Neural cell (in vitro differentiated cells): ENCODE results near the gene IKZF2. TPM values are rescaled to one million over a fixed set of nuclear protein-coding genes. Genes with fewer than 3 reads are reported as not detected.

Source experiments
- H2AFZ ChIP-seq: fragments of 200-600, 300-800 bp; sonication (generic), shearing (Covaris generic); 2 replicates; pipeline ENCODE4 v1.6.0; 2014; ENCODE audit warnings: low read depth, mild to moderate bottlenecking, antibody characterized with exemption, low read length, moderate library complexity
- H3F3A ChIP-seq: fragments of 200-600 bp; shearing (Covaris generic); 2 replicates; pipeline ENCODE4 v1.6.1; 2016; ENCODE audit warnings: mild to moderate bottlenecking, moderate library complexity, mixed read lengths, antibody characterized with exemption, low read length; ENCODE audit not compliant: insufficient read depth, poor library complexity, severe bottlenecking
- H3K27ac ChIP-seq: fragments of 200-600, 300-800 bp; sonication (generic), shearing (Covaris generic); 2 replicates; pipeline ENCODE4 v1.5.1; 2014; ENCODE audit warnings: mild to moderate bottlenecking, low read length, moderate library complexity
- H3K27me3 ChIP-seq: fragments of 300-800, 200-600 bp; sonication (generic), shearing (Covaris generic); 2 replicates; pipeline ENCODE4 v1.6.0; 2014; ENCODE audit warnings: mild to moderate bottlenecking, low read depth, low read length, moderate library complexity; ENCODE audit not compliant: insufficient read depth
- H3K36me3 ChIP-seq: fragments of 300-800, 200-600 bp; sonication (generic), shearing (Covaris generic); 2 replicates; pipeline ENCODE4 v1.5.1; 2014; ENCODE audit warnings: mild to moderate bottlenecking, antibody characterized with exemption, low read length, moderate library complexity; ENCODE audit not compliant: insufficient read depth
- H3K4me2 ChIP-seq: fragments of 300-800, 200-600 bp; sonication (generic), shearing (Covaris generic); 2 replicates; pipeline ENCODE4 v1.6.0; 2014; ENCODE audit warnings: mild to moderate bottlenecking, low read length
- H3K4me3 ChIP-seq: fragments of 300-800, 200-600 bp; sonication (generic), shearing (Covaris generic); 2 replicates; pipeline ENCODE4 v1.5.1; 2014; ENCODE audit warnings: mild to moderate bottlenecking, low read length, moderate library complexity
- H3K79me2 ChIP-seq: fragments of 200-600 bp; shearing (Covaris generic); replicated peaks from 2 replicates; pipeline ENCODE4 v1.6.0; 2014; ENCODE audit warnings: mild to moderate bottlenecking, low read length, moderate library complexity; ENCODE audit not compliant: insufficient read depth
- H3K9ac ChIP-seq: fragments of 300-800, 200-600 bp; sonication (generic), shearing (Covaris generic); 2 replicates; pipeline ENCODE4 v1.6.1; 2016; ENCODE audit warnings: mild to moderate bottlenecking, low read length, mixed read lengths
- H3K9me2 ChIP-seq: fragments of 200-600 bp; shearing (Covaris generic); 2 replicates; pipeline ENCODE4 v1.6.1; 2016; ENCODE audit warnings: mild to moderate bottlenecking, low read length, mixed read lengths; ENCODE audit not compliant: insufficient read depth
- H3K9me3 ChIP-seq: fragments of 200-600, 300-800 bp; sonication (generic), shearing (Covaris generic); 2 replicates; pipeline ENCODE4 v1.6.1; 2016; ENCODE audit warnings: mild to moderate bottlenecking, mixed run types, low read length, moderate library complexity, mixed read lengths
- H4K20me1 ChIP-seq: fragments of 200-600 bp; shearing (Covaris generic); 2 replicates; pipeline ENCODE4 v1.6.1; 2016; ENCODE audit warnings: mild to moderate bottlenecking, mixed run types; ENCODE audit not compliant: insufficient read depth
- CTCF ChIP-seq: fragments of 450-650 bp; IDR thresholded peaks from 2 replicates; pipeline ENCODE4 v1.5.1; 2014; ENCODE audit warnings: antibody characterized with exemption, mild to moderate bottlenecking, moderate library complexity; ENCODE audit not compliant: poor library complexity, severe bottlenecking
- EP300 ChIP-seq: fragments of 450-650 bp; conservative IDR thresholded peaks from 2 replicates; pipeline ENCODE4 v1.6.1; 2014; ENCODE audit warnings: antibody characterized with exemption, mild to moderate bottlenecking, moderate library complexity; ENCODE audit not compliant: poor library complexity, severe bottlenecking
- EZH2 ChIP-seq: fragments of 200-600, 300-800 bp; shearing (Covaris generic), sonication (generic); IDR thresholded peaks from 2 replicates; pipeline ENCODE4 v1.6.1; 2014; ENCODE audit warnings: antibody characterized with exemption, low read length, borderline replicate concordance, mild to moderate bottlenecking; ENCODE audit not compliant: insufficient read depth, poor library complexity, severe bottlenecking
- MXI1 ChIP-seq: fragments of 450-650 bp; conservative IDR thresholded peaks from 2 replicates; pipeline ENCODE4 v1.6.1; 2014; ENCODE audit warnings: antibody characterized with exemption, mild to moderate bottlenecking; ENCODE audit not compliant: poor library complexity, severe bottlenecking
- POLR2AphosphoS5 ChIP-seq: IDR thresholded peaks from 2 replicates; pipeline ENCODE4 v1.6.1; 2012
- RAD21 ChIP-seq: fragments of 450-650 bp; conservative IDR thresholded peaks from 2 replicates; pipeline ENCODE4 v1.6.1; 2014; ENCODE audit warnings: antibody characterized with exemption, mild to moderate bottlenecking, moderate library complexity
- REST ChIP-seq: IDR thresholded peaks from 2 replicates; pipeline ENCODE4 v1.6.1; 2012; ENCODE audit warnings: borderline replicate concordance
- SMC3 ChIP-seq: fragments of 450-650 bp; conservative IDR thresholded peaks from 2 replicates; pipeline ENCODE4 v1.6.1; 2014; ENCODE audit warnings: antibody characterized with exemption, mild to moderate bottlenecking, moderate library complexity; ENCODE audit not compliant: poor library complexity
- TAF1 ChIP-seq: IDR thresholded peaks from 2 replicates; pipeline ENCODE4 v1.6.1; 2012; ENCODE audit warnings: low read depth
- polyA plus RNA-seq: library from polyadenylated mRNA; depleted of rRNA; stranded (reverse); fragments of >200 nt; gene quantifications from 2 replicates; pipeline ENCODE4 v1.2.3, GENCODE V29; 2014

IKZF2 gene
- polyA plus RNA-seq, 1 donor from 2014 or later, result 5.6 TPM

DNA sequence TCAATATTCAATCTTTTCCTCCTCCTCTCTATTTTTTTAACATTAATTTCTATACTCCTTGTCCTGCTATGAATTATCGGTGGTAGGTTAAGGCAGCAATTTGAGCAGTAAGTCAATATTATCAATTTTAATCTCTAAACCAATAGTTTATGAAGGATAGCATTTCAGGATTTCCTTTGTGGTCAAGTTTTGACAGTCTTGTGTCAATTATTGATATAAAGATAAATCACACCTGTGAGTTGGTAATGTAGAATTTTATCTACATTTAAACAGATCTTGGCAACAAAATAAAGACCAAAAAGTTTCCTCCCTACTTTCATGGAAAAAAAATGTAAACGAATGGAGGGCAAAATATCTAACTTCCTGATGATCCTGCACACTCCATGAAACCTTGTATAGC, 87.3 kb downstream of the IKZF2 start:
- Histone ChIP-seq H3K4me3 (no peak overlapping the region), H3K9me3 (no peaks in the 10 kb centered on the region), H3K27ac (no peak overlapping the region), H4K20me1 (no peaks in the 10 kb centered on the region), H3K36me3 (no peaks in the 10 kb centered on the region), H3K79me2 (no peaks in the 10 kb centered on the region), H3K4me2 (no peak overlapping the region), H3K27me3 (no peaks in the 10 kb centered on the region), H2AFZ (no peak overlapping the region), H3K9ac (no peak overlapping the region), H3F3A (no peaks in the 10 kb centered on the region), H3K9me2 (no peaks in the 10 kb centered on the region)
- TF ChIP-seq CTCF (no peak), SMC3 (no peak), REST (no peak), EZH2 (no peak), MXI1 (no peak), RAD21 (no peak), EP300 (no peak), POLR2AphosphoS5 (no peak), TAF1 (no peak)

DNA sequence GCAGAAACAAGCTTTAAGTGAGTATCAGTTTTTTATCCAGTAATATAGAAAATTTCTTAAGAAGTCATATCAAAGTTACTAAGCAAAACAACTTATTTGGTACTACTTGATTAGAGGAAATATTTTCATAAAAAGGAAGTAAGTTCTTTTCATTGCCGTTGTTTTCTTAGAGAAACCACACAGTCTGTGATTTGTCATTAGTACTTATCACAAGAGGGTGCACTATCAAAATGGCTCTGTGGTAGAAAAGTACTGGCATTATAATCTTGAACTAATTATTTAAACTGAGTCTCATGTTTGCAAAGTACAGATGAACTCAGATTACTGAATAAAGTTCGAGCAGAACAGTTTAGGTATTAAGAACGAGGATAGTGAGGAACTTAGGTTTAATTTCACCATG, 93.4 kb downstream of the IKZF2 start:
- H3K36me3 ChIP-seq, result no peaks in the 10 kb centered on the region
- H3K9ac ChIP-seq, result no peak overlapping the region
- no peak overlapping the region for H2AFZ ChIP-seq
- TF ChIP-seq REST (no peak), EZH2 (no peak), TAF1 (no peak), MXI1 (no peak), SMC3 (no peak), CTCF (no peak), EP300 (no peak)
- no peak overlapping the region for H3K4me3 ChIP-seq
- no peaks in the 10 kb centered on the region for H3K9me2 ChIP-seq
- no peaks in the 10 kb centered on the region for H3K27me3 ChIP-seq
- H3K9me3 ChIP-seq, result no peaks in the 10 kb centered on the region
- H3K79me2 ChIP-seq, result no peaks in the 10 kb centered on the region
- no peaks in the 10 kb centered on the region for H4K20me1 ChIP-seq
- H3F3A ChIP-seq, result no peaks in the 10 kb centered on the region
- H3K27ac ChIP-seq, result no peak overlapping the region
- H3K4me2 ChIP-seq, result no peak overlapping the region
